Endothelial cell of umbilical vein (primary cell): ENCODE data around the gene COX6B1. TPM values are rescaled to one million over a fixed set of nuclear protein-coding genes. Genes with fewer than 3 reads are reported as not detected.

Source experiments
- BruUV-seq: library from RNA; stranded (reverse); fragments of 400-500 nt; replicated peaks from 2 replicates; lab custom pipeline; 2021; lab: Mats Ljungman, UMichigan
- CTCF ChIA-PET: fragments of 300-600, 350-600 bp; sonication (Branson Sonifier 250); formaldehyde crosslinking; loops from one replicate; lab custom pipeline; 2021; ENCODE audit warnings: antibody characterized with exemption, inconsistent platforms; lab: Charles Lee
- POLR2A ChIA-PET: fragments of 300-600, 350-600 bp; sonication (Branson Sonifier 250); formaldehyde crosslinking; loops from one replicate; lab custom pipeline; 2021; ENCODE audit warnings: antibody characterized with exemption, inconsistent platforms; lab: Charles Lee
- DNase-seq: peaks from one replicate; pipeline ENCODE4 v3.0.0-alpha.2; 2011; ENCODE audit warnings: low read depth, low spot score
- FAIRE-seq: peaks from 2 replicates; lab custom pipeline; 2011; peaks lifted over from hg19 to GRCh38; lab: Jason Lieb, UNC
- H2AFZ ChIP-seq: 2 replicates; pipeline ENCODE4 v1.6.0; 2012; ENCODE audit warnings: low read depth, low read length, control low read depth, inconsistent platforms
- H3K27ac ChIP-seq: 2 replicates; pipeline ENCODE4 v1.5.1; 2011; ENCODE audit warnings: low read depth, mild to moderate bottlenecking, control low read depth, low read length, moderate library complexity; ENCODE audit not compliant: insufficient read depth
- H3K27me3 ChIP-seq, 2 experiments: 2 replicates each; pipeline versions ENCODE4 v1.6.0 to v1.6.1; 2011; ENCODE audit warnings: low read length in 2 of 2, mixed read lengths in 1 of 2; ENCODE audit not compliant: control insufficient read depth in 2 of 2, insufficient read depth in 2 of 2
- H3K36me3 ChIP-seq, 2 experiments: 2 replicates in 1 of 2; 3 replicates in 1 of 2; pipeline ENCODE4 v1.5.1; 2011; ENCODE audit warnings: low read length in 2 of 2, mild to moderate bottlenecking in 1 of 2, moderate library complexity in 1 of 2; ENCODE audit not compliant: control insufficient read depth in 2 of 2, insufficient read depth in 2 of 2; ENCODE audit errors: extremely low read depth in 1 of 2
- H3K4me1 ChIP-seq: 3 replicates; pipeline ENCODE4 v1.5.1; 2011; ENCODE audit warnings: mild to moderate bottlenecking, low read length; ENCODE audit not compliant: control insufficient read depth, insufficient read depth; ENCODE audit errors: extremely low read depth
- H3K4me2 ChIP-seq: 2 replicates; pipeline ENCODE4 v1.6.1; 2011; ENCODE audit warnings: low read length, control low read depth, mixed read lengths; ENCODE audit not compliant: insufficient read depth
- H3K4me3 ChIP-seq, 3 experiments: fragments of 200-600 bp in 1 of 3; sonication (generic), shearing (Covaris generic) in 1 of 3; replicated peaks in 1 of 3; 2 replicates each; pipeline ENCODE4 v1.5.1; 2011 to 2016; ENCODE audit warnings: control low read depth in 3 of 3, low read length in 3 of 3, mild to moderate bottlenecking in 2 of 3, inconsistent platforms in 1 of 3, low read depth in 1 of 3, moderate library complexity in 1 of 3; ENCODE audit not compliant: insufficient read depth in 1 of 3
- H3K79me2 ChIP-seq: 2 replicates; pipeline ENCODE4 v1.6.0; 2012; ENCODE audit warnings: low read length, inconsistent platforms; ENCODE audit not compliant: control insufficient read depth, insufficient read depth
- H3K9ac ChIP-seq: replicated peaks from 2 replicates; pipeline ENCODE3; 2011; ENCODE audit warnings: low read length, control low read depth; ENCODE audit not compliant: insufficient read depth; ENCODE audit errors: extremely low read depth
- H3K9me1 ChIP-seq: replicated peaks from 3 replicates; pipeline ENCODE4 v1.6.0; 2011; ENCODE audit warnings: mild to moderate bottlenecking, low read length; ENCODE audit not compliant: control insufficient read depth, insufficient read depth; ENCODE audit errors: extremely low read depth
- H3K9me3 ChIP-seq: replicated peaks from 2 replicates; pipeline ENCODE4 v1.5.1; 2012; ENCODE audit warnings: low read length, inconsistent platforms; ENCODE audit not compliant: control insufficient read depth, insufficient read depth
- H4K20me1 ChIP-seq: replicated peaks from 2 replicates; pipeline ENCODE3; 2011; ENCODE audit warnings: mild to moderate bottlenecking, low read length; ENCODE audit not compliant: control insufficient read depth, insufficient read depth; ENCODE audit errors: extremely low read depth
- CTCF ChIP-seq, 2 donors: IDR thresholded peaks; 1 replicate in 1 of 2; 2 replicates in 1 of 2; pipeline ENCODE4 v1.5.1; 2011; ENCODE audit warnings: low read length in 2 of 2, mild to moderate bottlenecking in 2 of 2, moderate library complexity in 2 of 2, control low read depth in 1 of 2, inconsistent platforms in 1 of 2, low read depth in 1 of 2; ENCODE audit not compliant: insufficient read depth in 1 of 2; ENCODE audit errors: extremely low read depth in 1 of 2
- EZH2 ChIP-seq: IDR thresholded peaks from 2 replicates; pipeline ENCODE4 v1.6.1; 2012; ENCODE audit warnings: borderline replicate concordance, low read depth, mild to moderate bottlenecking, moderate library complexity, low read length, inconsistent platforms; ENCODE audit not compliant: severe bottlenecking
- FOS ChIP-seq: IDR thresholded peaks from 2 replicates; pipeline ENCODE4 v1.6.1; 2011; ENCODE audit warnings: mild to moderate bottlenecking, low read length, moderate library complexity, borderline replicate concordance; ENCODE audit not compliant: insufficient read depth
- GATA2 ChIP-seq: IDR thresholded peaks from 2 replicates; pipeline ENCODE4 v1.7.0; 2011; ENCODE audit warnings: low read depth, mild to moderate bottlenecking, moderate library complexity, mixed read lengths, low read length; ENCODE audit not compliant: insufficient read length, insufficient read depth
- JUN ChIP-seq: IDR thresholded peaks from 2 replicates; pipeline ENCODE4 v1.6.1; 2011; ENCODE audit warnings: borderline replicate concordance, low read depth; ENCODE audit not compliant: insufficient read length, insufficient read depth
- MAX ChIP-seq: IDR thresholded peaks from 2 replicates; pipeline ENCODE4 v1.6.1; 2011; ENCODE audit not compliant: insufficient read depth, insufficient read length
- MYC ChIP-seq: IDR thresholded peaks from one replicate; pipeline ENCODE4 v1.6.1; 2011; ENCODE audit warnings: mild to moderate bottlenecking, low read depth, low read length
- POLR2AphosphoS5 ChIP-seq: IDR thresholded peaks from 2 replicates; pipeline ENCODE4 v1.6.1; 2012; ENCODE audit warnings: low read depth, mild to moderate bottlenecking, control low read depth, low read length, moderate library complexity; ENCODE audit not compliant: insufficient read depth
- dilution Hi-C: fragments of 300-500 bp; cut with MboI; formaldehyde crosslinking; loops from one replicate; pipeline ENCODE4 v1.15.0; 2019; ENCODE audit warnings: low sequenced_read_pairs; ENCODE audit not compliant: extremely low pct_ligation_motif_present
- intact Hi-C: fragments of 100-400 bp; cut with micrococcal nuclease; formaldehyde crosslinking; loops from one replicate; pipeline ENCODE4 v1.10.0; 2022
- polyA plus RNA-seq, 4 experiments: library from polyadenylated mRNA; depleted of rRNA in 3 of 4; stranded (reverse) in 3 of 4; unstranded in 1 of 4; fragments of >200 nt; gene quantifications; 2 replicates each; pipeline versions ENCODE4 v1.2.1 to v1.2.3, GENCODE V29; 2011 to 2012; ENCODE audit warnings: missing spikeins in 1 of 4
- total RNA-seq: library from RNA; stranded (reverse); gene quantifications from 2 replicates; pipeline ENCODE4 v1.2.3, GENCODE V29; 2021

The COX6B1 gene
- total and polyA plus RNA-seq, 2 donors (not counting 3 experiments of a cell fraction or from before 2014, with no cell fraction given): 327 to 692 TPM

GRCh38 chr19:35669974-35670373 is 21.9 kb downstream of the COX6B1 start:
- DNase-seq: no peak
- no peaks in the 10 kb centered on the region for H3K79me2 ChIP-seq
- no peaks in the 10 kb centered on the region for H4K20me1 ChIP-seq
- TF ChIP-seq FOS (no peak), GATA2 (no peak), MYC (no peak), MAX (no peak)
- BruUV-seq: no TSS peak
- H3K9ac ChIP-seq: no peak overlapping the region
- dilution Hi-C loops: no loop called here
- H3K4me2 ChIP-seq: no peak overlapping the region
- H3K27me3 ChIP-seq: peaks cover 2 to 3% of the 10 kb centered on the region in 2 experiments
- no peak overlapping the region for H3K27ac ChIP-seq
- intact Hi-C loops: no loop called here
- no peak overlapping the region for H3K4me3 ChIP-seq
- no peaks in the 10 kb centered on the region for H3K9me3 ChIP-seq
- H2AFZ ChIP-seq: no peak overlapping the region
- no peak for FAIRE-seq
- no peaks in the 10 kb centered on the region for H3K36me3 ChIP-seq
- CTCF ChIA-PET: no interaction called here
- H3K4me1 ChIP-seq: no peaks in the 10 kb centered on the region
- H3K9me1 ChIP-seq: no peaks in the 10 kb centered on the region
- POLR2A ChIA-PET: no interaction called here

GRCh38 chr19:35670686-35671085 is 22.6 kb downstream of the COX6B1 start:
- POLR2A ChIA-PET: no interaction called here
- H3K27ac ChIP-seq: no peak overlapping the region
- no peaks in the 10 kb centered on the region for H3K4me1 ChIP-seq
- H2AFZ ChIP-seq: no peak overlapping the region
- no peak overlapping the region for H3K4me3 ChIP-seq
- DNase-seq (no peak), FAIRE-seq (no peak)
- no peaks in the 10 kb centered on the region for H3K79me2 ChIP-seq
- CTCF ChIA-PET: no interaction called here
- H4K20me1 ChIP-seq: no peaks in the 10 kb centered on the region
- H3K9ac ChIP-seq: no peak overlapping the region
- TF ChIP-seq FOS: no peak
- no peak for TF ChIP-seq JUN
- TF ChIP-seq CTCF (IDR thresholded peaks at IDR 0.05; ENCODE audit: extremely low read depth in 1 of 2, insufficient read depth in 1 of 2, low read depth in 1 of 2, low read length in 2 of 2): no peak
- TF ChIP-seq GATA2: no peak
- TF ChIP-seq EZH2: no peak
- no peak for TF ChIP-seq POLR2AphosphoS5
- intact Hi-C loops: no loop called here
- H3K9me1 ChIP-seq: no peaks in the 10 kb centered on the region
- BruUV-seq: no TSS peak
- H3K36me3 ChIP-seq: no peaks in the 10 kb centered on the region
- H3K4me2 ChIP-seq: no peak overlapping the region
- H3K27me3 ChIP-seq: peaks cover 2 to 6% of the 10 kb centered on the region in 2 experiments
- dilution Hi-C loops: no loop called here
- H3K9me3 ChIP-seq: no peaks in the 10 kb centered on the region
